PC-9 (cell line): ENCODE data around the gene BAIAP2L1. TPM values are rescaled to one million over a fixed set of nuclear protein-coding genes. Genes with fewer than 3 reads are reported as not detected.

Experiments
- BruUV-seq: library from RNA; stranded (reverse); fragments of 400-500 nt; replicated peaks from 2 replicates; lab custom pipeline; 2021; lab: Mats Ljungman, UMichigan
- CTCF ChIA-PET: fragments of 300-600 bp; sonication (Branson Sonifier 250); formaldehyde crosslinking; loops from one replicate; lab custom pipeline; 2022; ENCODE audit warnings: antibody characterized with exemption; lab: Charles Lee
- POLR2A ChIA-PET: fragments of 300-600 bp; sonication (Branson Sonifier 250); formaldehyde crosslinking; loops from one replicate; lab custom pipeline; 2022; ENCODE audit warnings: antibody characterized with exemption; ENCODE audit not compliant: unreplicated experiment; lab: Charles Lee
- DNase-seq, 2 experiments: peaks; one replicate each; pipeline versions ENCODE4 v3.0.0 to v3.0.0-alpha.2; 2015 to 2022; ENCODE audit warnings: mixed read lengths in 1 of 2
- H2AFZ ChIP-seq: fragments of 200-600 bp; sonication (generic); 2 replicates; pipeline ENCODE4 v1.8.1; 2017; ENCODE audit warnings: antibody characterized with exemption
- H3F3A ChIP-seq: fragments of 200-600 bp; sonication (generic); 2 replicates; pipeline ENCODE4 v1.8.1; 2017; ENCODE audit warnings: antibody characterized with exemption, mild to moderate bottlenecking, low read depth; ENCODE audit not compliant: insufficient read depth
- H3K27ac ChIP-seq: fragments of 200-600 bp; sonication (generic); 2 replicates; pipeline ENCODE4 v1.6.1; 2016; ENCODE audit warnings: mixed run types
- H3K27me3 ChIP-seq: fragments of 200-600 bp; sonication (generic); 2 replicates; pipeline ENCODE4 v1.6.1; 2016; ENCODE audit warnings: low read depth, mixed run types; ENCODE audit not compliant: insufficient read depth
- H3K36me3 ChIP-seq: fragments of 200-600 bp; sonication (generic); 2 replicates; pipeline ENCODE4 v1.6.1; 2016; ENCODE audit warnings: low read depth, mixed run types
- H3K4me1 ChIP-seq: fragments of 200-600 bp; sonication (generic); replicated peaks from 2 replicates; pipeline ENCODE4 v1.6.1; 2016; ENCODE audit warnings: mixed run types; ENCODE audit not compliant: insufficient read depth
- H3K4me2 ChIP-seq: fragments of 200-600 bp; sonication (generic); 2 replicates; pipeline ENCODE4 v1.6.1; 2017; ENCODE audit warnings: mixed run types
- H3K4me3 ChIP-seq: fragments of 200-600 bp; sonication (generic); 2 replicates; pipeline ENCODE4 v1.6.1; 2016; ENCODE audit warnings: mixed run types
- H3K79me2 ChIP-seq: fragments of 200-600 bp; sonication (generic); 2 replicates; pipeline ENCODE4 v1.6.1; 2017; ENCODE audit warnings: low read depth, mixed run types
- H3K9me2 ChIP-seq: fragments of 200-600 bp; sonication (generic); 2 replicates; pipeline ENCODE4 v1.8.1; 2017; ENCODE audit warnings: mild to moderate bottlenecking; ENCODE audit not compliant: insufficient read depth
- H3K9me3 ChIP-seq: fragments of 200-600 bp; sonication (generic); 2 replicates; pipeline ENCODE4 v1.8.1; 2016; ENCODE audit warnings: low read depth; ENCODE audit not compliant: insufficient read depth
- H4K20me1 ChIP-seq: fragments of 200-600 bp; sonication (generic); 2 replicates; pipeline ENCODE4 v1.8.1; 2017; ENCODE audit not compliant: insufficient read depth
- CTCF ChIP-seq: fragments of 200-600 bp; sonication (generic); conservative IDR thresholded peaks from 2 replicates; pipeline ENCODE4 v1.6.1; 2017; ENCODE audit warnings: mixed run types, antibody characterized with exemption, mild to moderate bottlenecking, moderate library complexity
- EZH2 ChIP-seq: fragments of 200-600 bp; sonication (generic); IDR thresholded peaks from 2 replicates; pipeline ENCODE4 v1.8.0; 2017; ENCODE audit warnings: antibody characterized with exemption, low read depth
- intact Hi-C: fragments of 100-400 bp; cut with micrococcal nuclease; formaldehyde crosslinking; loops from one replicate; pipeline ENCODE4 v1.10.0; 2022; ENCODE audit not compliant: unreplicated experiment
- total RNA-seq: library from RNA; stranded (reverse); gene quantifications from 2 replicates; pipeline ENCODE4 v1.2.3, GENCODE V29; 2021

The BAIAP2L1 gene
- total RNA-seq, 1 experiment from 2014 or later: 89.4 TPM

- Histone ChIP-seq H3K36me3 (no peaks in the 10 kb centered on the region), H3K27me3 (no peaks in the 10 kb centered on the region), H3F3A (no peaks in the 10 kb centered on the region), H3K79me2 (no peaks in the 10 kb centered on the region), H3K4me2 (no peak overlapping the region), H3K9me2 (no peaks in the 10 kb centered on the region), H2AFZ (no peak overlapping the region), H4K20me1 (no peaks in the 10 kb centered on the region), H3K4me3 (no peak overlapping the region), H3K9me3 (no peaks in the 10 kb centered on the region), H3K4me1 (no peaks in the 10 kb centered on the region), H3K27ac (no peak overlapping the region)
- intact Hi-C loops: no loop called here
- ChIA-PET POLR2A (no interaction called here), CTCF (no interaction called here)
- BruUV-seq: no TSS peak
- no peak for TF ChIP-seq EZH2
- no peak; the same call in 1 of the 2 replicates for TF ChIP-seq CTCF
- DNase-seq: no peak
Measured at GRCh38 chr7:98241674-98242241, 159.1 kb downstream of the BAIAP2L1 start.

Other genes with a start within 250 kb of the BAIAP2L1 start
- gene BHLHA15, start 189.7 kb downstream of the BAIAP2L1 start, total RNA-seq: 0.53 and 0.79 TPM in 2 replicates
- 22.7 and 27.4 TPM in 2 replicates for gene TECPR1, start 148.9 kb downstream of the BAIAP2L1 start, total RNA-seq
- gene BRI3, start 119.4 kb downstream of the BAIAP2L1 start, total RNA-seq: 239 and 255 TPM in 2 replicates
- not detected in 2 replicates for gene NPTX2, start 216.2 kb upstream of the BAIAP2L1 start, total RNA-seq